Parathyroid adenoma (tissue), 2 donors: ENCODE results near the gene TUBB.

ENCODE experiments used
- H2AFZ ChIP-seq: fragments of 300-600 bp; sonication (generic); one replicate; pipeline ENCODE4 v1.7.0; 2017; ENCODE audit warnings: antibody characterized with exemption, mild to moderate bottlenecking
- H3K27ac ChIP-seq: fragments of 300-600 bp; sonication (generic); one replicate; pipeline ENCODE4 v1.7.0; 2017
- H3K27me3 ChIP-seq: fragments of 300-600 bp; sonication (generic); one replicate; pipeline ENCODE4 v1.7.0; 2017; ENCODE audit warnings: low read length; ENCODE audit not compliant: control insufficient read depth, insufficient read depth
- H3K36me3 ChIP-seq: fragments of 300-600 bp; sonication (generic); one replicate; pipeline ENCODE4 v1.7.0; 2017; ENCODE audit warnings: low read length; ENCODE audit not compliant: control insufficient read depth, insufficient read depth
- H3K4me1 ChIP-seq: fragments of 300-600 bp; sonication (generic); one replicate; pipeline ENCODE4 v1.7.0; 2017; ENCODE audit warnings: control low read depth
- H3K4me2 ChIP-seq: fragments of 300-600 bp; sonication (generic); one replicate; pipeline ENCODE4 v1.7.0; 2017; ENCODE audit warnings: low read length
- H3K4me3 ChIP-seq: fragments of 300-600 bp; sonication (generic); one replicate; pipeline ENCODE4 v1.7.0; 2017; ENCODE audit warnings: low read depth, low read length
- H3K79me2 ChIP-seq: fragments of 300-600 bp; sonication (generic); one replicate; pipeline ENCODE4 v1.7.0; 2017; ENCODE audit warnings: control low read depth
- H3K9ac ChIP-seq: fragments of 300-600 bp; sonication (generic); one replicate; pipeline ENCODE4 v1.7.0; 2017; ENCODE audit warnings: mild to moderate bottlenecking
- H3K9me3 ChIP-seq: fragments of 300-600 bp; sonication (generic); one replicate; pipeline ENCODE4 v1.7.0; 2017; ENCODE audit warnings: low read length; ENCODE audit not compliant: control insufficient read depth
- CTCF ChIP-seq: fragments of 300-600 bp; sonication (generic); IDR thresholded peaks from one replicate; pipeline ENCODE4 v1.7.0; 2017; ENCODE audit warnings: antibody characterized with exemption, mild to moderate bottlenecking
- donor health status: primary hyperparathyroidism.

The TUBB gene

GRCh38 chr6:30748851-30749540 lies 28.8 kb downstream of the TUBB start:
- H3K9ac ChIP-seq: no peak overlapping the region

GRCh38 chr6:30749554-30750378 lies 29.6 kb downstream of the TUBB start:
- Histone ChIP-seq H3K27ac (no peak overlapping the region), H3K4me2 (no peak overlapping the region), H3K4me1 (peaks cover 6% of the 10 kb centered on the region), H3K4me3 (no peak overlapping the region), H3K36me3 (no peaks in the 10 kb centered on the region), H2AFZ (peak overlapping the region; percentile 50), H3K9ac (no peak overlapping the region), H3K9me3 (no peaks in the 10 kb centered on the region), H3K27me3 (no peaks in the 10 kb centered on the region), H3K79me2 (no peaks in the 10 kb centered on the region)
- TF ChIP-seq CTCF: no peak

More at GRCh38 chr6:30748851-30749540, 28.8 kb downstream of the TUBB start:
- H3K4me2 ChIP-seq: no peak overlapping the region
- no peak overlapping the region for H3K4me3 ChIP-seq
- TF ChIP-seq CTCF: no peak
- peak overlapping the region; percentile 50 for H2AFZ ChIP-seq
- no peaks in the 10 kb centered on the region for H3K36me3 ChIP-seq
- no peaks in the 10 kb centered on the region for H3K27me3 ChIP-seq
- no peaks in the 10 kb centered on the region for H3K9me3 ChIP-seq
- H3K4me1 ChIP-seq: peaks cover 6% of the 10 kb centered on the region
- H3K79me2 ChIP-seq: no peaks in the 10 kb centered on the region
- no peak overlapping the region for H3K27ac ChIP-seq

- Histone ChIP-seq H3K79me2 (no peaks in the 10 kb centered on the region), H3K27ac (no peak overlapping the region), H3K27me3 (no peaks in the 10 kb centered on the region), H3K36me3 (no peaks in the 10 kb centered on the region), H3K4me2 (no peak overlapping the region), H3K9me3 (no peaks in the 10 kb centered on the region), H2AFZ (no peak overlapping the region), H3K4me1 (peaks cover 6% of the 10 kb centered on the region), H3K9ac (no peak overlapping the region), H3K4me3 (no peak overlapping the region)
- TF ChIP-seq CTCF: no peak
These were observed 30.2 kb downstream of the TUBB start for GRCh38 chr6:30750379-30750668.

GRCh38 chr6:30752157-30752927 lies 32.2 kb downstream of the TUBB start:
- Histone ChIP-seq H3K9me3 (no peaks in the 10 kb centered on the region), H3K36me3 (no peaks in the 10 kb centered on the region), H3K27me3 (no peaks in the 10 kb centered on the region), H3K79me2 (no peaks in the 10 kb centered on the region), H3K9ac (no peak overlapping the region), H3K4me3 (no peak overlapping the region), H3K27ac (peak overlapping the region; percentile 76), H2AFZ (peak overlapping the region; percentile 56), H3K4me2 (no peak overlapping the region), H3K4me1 (peaks cover 5% of the 10 kb centered on the region)
- TF ChIP-seq CTCF: no peak
